ENCODE data around the gene SSBP4.

GRCh38 chr19:18435178-18435841 lies 16.1 kb downstream of the SSBP4 start:
- TF ChIP-seq, protein P1, sequence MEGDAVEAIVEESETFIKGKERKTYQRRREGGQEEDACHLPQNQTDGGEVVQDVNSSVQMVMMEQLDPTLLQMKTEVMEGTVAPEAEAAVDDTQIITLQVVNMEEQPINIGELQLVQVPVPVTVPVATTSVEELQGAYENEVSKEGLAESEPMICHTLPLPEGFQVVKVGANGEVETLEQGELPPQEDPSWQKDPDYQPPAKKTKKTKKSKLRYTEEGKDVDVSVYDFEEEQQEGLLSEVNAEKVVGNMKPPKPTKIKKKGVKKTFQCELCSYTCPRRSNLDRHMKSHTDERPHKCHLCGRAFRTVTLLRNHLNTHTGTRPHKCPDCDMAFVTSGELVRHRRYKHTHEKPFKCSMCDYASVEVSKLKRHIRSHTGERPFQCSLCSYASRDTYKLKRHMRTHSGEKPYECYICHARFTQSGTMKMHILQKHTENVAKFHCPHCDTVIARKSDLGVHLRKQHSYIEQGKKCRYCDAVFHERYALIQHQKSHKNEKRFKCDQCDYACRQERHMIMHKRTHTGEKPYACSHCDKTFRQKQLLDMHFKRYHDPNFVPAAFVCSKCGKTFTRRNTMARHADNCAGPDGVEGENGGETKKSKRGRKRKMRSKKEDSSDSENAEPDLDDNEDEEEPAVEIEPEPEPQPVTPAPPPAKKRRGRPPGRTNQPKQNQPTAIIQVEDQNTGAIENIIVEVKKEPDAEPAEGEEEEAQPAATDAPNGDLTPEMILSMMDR (IDR thresholded peaks at IDR 0.05; ENCODE audit: poor library complexity), result no peak
- TF ChIP-seq EZH2phosphoT487 (IDR thresholded peaks at IDR 0.05; ENCODE audit: low read depth, severe bottlenecking, unreplicated experiment), result no peak

Data from hepatocyte (in vitro differentiated cells).